ENCODE results near the gene LSMEM2.
"Not testable (repeated sequence)": the region's sequence is repeated elsewhere in the genome, so short reads cannot be mapped to it uniquely, and the experiment has no call there.

Gene LSMEM2

GRCh38 chr3:50246517-50246954 lies 32.4 kb upstream of the LSMEM2 start:
- peak; percentile 87 for DNase-seq

GRCh38 chr3:50248387-50248786 lies 30.5 kb upstream of the LSMEM2 start:
- no peak for DNase-seq

- no peak for DNase-seq
Measured at GRCh38 chr3:50249457-50249856, 29.4 kb upstream of the LSMEM2 start.

- DNase-seq: no peak
Measured at GRCh38 chr3:50250514-50250913, 28.4 kb upstream of the LSMEM2 start.

- DNase-seq: no peak
Measured at GRCh38 chr3:50251220-50251619, 27.7 kb upstream of the LSMEM2 start.

GRCh38 chr3:50254577-50255250 lies 24.2 kb upstream of the LSMEM2 start:
- DNase-seq: no peak

GRCh38 chr3:50255251-50255615 lies 23.7 kb upstream of the LSMEM2 start:
- no peak for DNase-seq

GRCh38 chr3:50256978-50257890 lies 21.7 kb upstream of the LSMEM2 start:
- peak; percentile 55 for DNase-seq

GRCh38 chr3:50258029-50258680 lies 20.7 kb upstream of the LSMEM2 start:
- no peak for DNase-seq

- DNase-seq: no peak
Measured at GRCh38 chr3:50258979-50259378, 19.9 kb upstream of the LSMEM2 start.

GRCh38 chr3:50259432-50260026 lies 19.4 kb upstream of the LSMEM2 start:
- no peak for DNase-seq

- DNase-seq: peak; percentile 89
Measured at GRCh38 chr3:50260027-50260941, 18.6 kb upstream of the LSMEM2 start.

- no peak for DNase-seq
Measured at GRCh38 chr3:50260942-50261441, 17.9 kb upstream of the LSMEM2 start.

GRCh38 chr3:50261505-50261904 lies 17.4 kb upstream of the LSMEM2 start:
- no peak for DNase-seq

GRCh38 chr3:50262200-50262599 lies 16.7 kb upstream of the LSMEM2 start:
- not testable (repeated sequence) for DNase-seq

- no peak for DNase-seq
Measured at GRCh38 chr3:50262778-50263177, 16.1 kb upstream of the LSMEM2 start.

GRCh38 chr3:50263478-50264382 lies 15.2 kb upstream of the LSMEM2 start:
- no peak for DNase-seq

GRCh38 chr3:50264383-50264963 lies 14.4 kb upstream of the LSMEM2 start:
- DNase-seq: no peak

- no peak for DNase-seq
Measured at GRCh38 chr3:50264964-50265485, 13.9 kb upstream of the LSMEM2 start.

GRCh38 chr3:50265571-50265970 lies 13.3 kb upstream of the LSMEM2 start:
- no peak for DNase-seq
